GM12878 (cell line): Measurements from ENCODE around the gene PRICKLE4. TPM values are rescaled to one million over a fixed set of nuclear protein-coding genes. Genes with fewer than 3 reads are reported as not detected.

Experiments used
- CHD2 ChIP-seq: IDR thresholded peaks from 2 replicates; pipeline ENCODE4 v1.6.1; 2011; ENCODE audit warnings: low read depth, low read length, improper control_type of control experiment, borderline replicate concordance
- CHD4 ChIP-seq: fragments of 200-600 bp; sonication (generic); IDR thresholded peaks from 2 replicates; pipeline ENCODE4 v1.6.1; 2016; ENCODE audit warnings: mild to moderate bottlenecking
- ESRRA ChIP-seq: IDR thresholded peaks from 2 replicates; pipeline ENCODE4 v1.6.1; 2012; ENCODE audit warnings: mild to moderate bottlenecking, low read length, improper control_type of control experiment
- MEF2B ChIP-seq: fragments of 450-650 bp; IDR thresholded peaks from 2 replicates; pipeline ENCODE4 v1.6.1; 2018; ENCODE audit warnings: mild to moderate bottlenecking, moderate library complexity; ENCODE audit not compliant: partially characterized antibody, poor library complexity, severe bottlenecking
- NFXL1 ChIP-seq: fragments of 450-650 bp; IDR thresholded peaks from 2 replicates; pipeline ENCODE4 v1.6.1; 2017; ENCODE audit warnings: antibody characterized with exemption, mild to moderate bottlenecking, borderline replicate concordance
- PAX8 ChIP-seq: fragments of 450-650 bp; IDR thresholded peaks from 2 replicates; pipeline ENCODE4 v1.6.1; 2017; ENCODE audit warnings: mild to moderate bottlenecking, moderate library complexity
- STAT3 ChIP-seq: IDR thresholded peaks from 2 replicates; pipeline ENCODE4 v1.6.1; 2011; ENCODE audit warnings: low read depth, low read length, improper control_type of control experiment
- TBL1XR1 ChIP-seq: IDR thresholded peaks from 2 replicates; pipeline ENCODE4 v1.6.1; 2012; ENCODE audit warnings: low read depth, low read length, improper control_type of control experiment
- ZBED1 ChIP-seq: IDR thresholded peaks from 2 replicates; pipeline ENCODE4 v1.6.1; 2016; ENCODE audit warnings: borderline replicate concordance
- polyA plus RNA-seq, 11 experiments: library from polyadenylated mRNA; depleted of rRNA in 4 of 11; unstranded in 6 of 11; stranded (reverse) in 5 of 11; fragments of >200 nt; fragmentation: Nextera tagmentation in 4 of 11; fragmentation: Illumina TruSeq in 1 of 11; extraction: Ambion mirVana in 4 of 11; extraction: Trizol in 1 of 11; gene quantifications; 1 replicate in 1 of 11; 2 replicates in 10 of 11; pipeline versions ENCODE4 v1.2.1 to v1.2.3, GENCODE V29; 2011 to 2016; ENCODE audit warnings: inconsistent platforms in 2 of 11, missing spikeins in 2 of 11, low read depth in 1 of 11
- total RNA-seq, 4 experiments: library from RNA; depleted of rRNA in 3 of 4; stranded (reverse); fragments of >200 nt in 3 of 4; fragmentation: Illumina TruSeq in 1 of 4; extraction: Trizol in 1 of 4; gene quantifications; 2 replicates each; pipeline versions ENCODE4 v1.2.1 to v1.2.3, GENCODE V29; 2013 to 2021
- TF ChIP-seq, protein P1 (sequence below): IDR thresholded peaks from 2 replicates; pipeline ENCODE4 v1.6.1; 2012; ENCODE audit warnings: mild to moderate bottlenecking, low read depth, low read length
- TF ChIP-seq, protein P2 (sequence below): fragments of 450-650 bp; formaldehyde crosslinking; IDR thresholded peaks from 2 replicates; pipeline ENCODE4 v1.4.0; 2020; ENCODE audit warnings: mild to moderate bottlenecking, moderate library complexity
- TF ChIP-seq, protein P3 (sequence below): fragments of 450-650 bp; IDR thresholded peaks from 2 replicates; pipeline ENCODE4 v1.6.1; 2018; ENCODE audit warnings: borderline replicate concordance, mild to moderate bottlenecking; ENCODE audit not compliant: partially characterized antibody
- TF ChIP-seq, protein P4 (sequence below): IDR thresholded peaks from 2 replicates; pipeline ENCODE4 v1.6.1; 2012; ENCODE audit warnings: low read length, inconsistent platforms
- TF ChIP-seq, protein P5 (sequence below): fragments of 450-650 bp; IDR thresholded peaks from 2 replicates; pipeline ENCODE4 v1.6.1; 2017; ENCODE audit warnings: low read depth, mild to moderate bottlenecking, moderate library complexity

Gene PRICKLE4
- total and polyA plus RNA-seq, 10 of the 15 experiments (the other 5 are each of a cell fraction or from before 2014, with no cell fraction given) = 0.33 to 0.85 (median 0.35) TPM; not detected in 7

DNA sequence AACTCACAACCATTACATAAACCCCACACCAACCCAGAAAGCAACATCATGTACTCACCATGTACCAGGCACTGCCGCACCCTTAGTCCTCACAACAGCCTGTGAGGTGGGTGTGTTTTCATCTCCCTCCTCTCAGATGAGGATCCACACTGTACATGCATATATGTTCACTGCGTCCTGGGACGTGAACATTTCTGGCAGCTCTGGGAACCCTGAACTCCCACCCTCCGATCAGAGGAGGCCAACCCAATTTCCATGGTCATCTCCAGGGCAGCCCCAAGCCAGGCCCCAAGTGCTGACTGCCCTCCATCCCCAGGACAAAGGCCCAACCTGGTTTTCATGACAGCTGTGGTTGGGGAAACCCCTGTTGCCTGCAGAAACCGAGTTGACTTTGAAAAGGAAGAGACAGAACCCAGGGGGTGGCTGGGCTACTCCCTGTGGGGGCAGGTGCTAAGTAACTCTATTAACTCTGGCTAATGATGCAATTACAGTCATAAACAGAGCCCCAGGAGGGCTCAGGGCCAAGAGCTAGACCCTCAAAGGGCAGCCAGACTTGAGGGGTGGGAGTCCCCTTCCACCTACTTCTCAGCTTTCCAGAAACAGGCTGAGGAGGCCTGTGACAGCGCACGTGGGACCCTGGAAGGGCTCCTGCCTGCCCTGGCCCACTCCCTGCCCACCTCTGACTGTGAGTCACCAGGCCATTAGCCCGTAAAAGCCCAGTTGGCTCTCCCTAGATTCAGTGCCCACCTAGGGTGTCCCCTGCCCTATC, 47.8 kb upstream of the PRICKLE4 start (continued):
- 0 out of 2 replicates have a peak, but pooled peaks have one; percentile 66 for TF ChIP-seq TBL1XR1
- TF ChIP-seq CHD4 = no peak
- TF ChIP-seq MEF2B = peak; percentile 84
- no peak for TF ChIP-seq PAX8
- no peak for TF ChIP-seq STAT3
- TF ChIP-seq, protein P1, sequence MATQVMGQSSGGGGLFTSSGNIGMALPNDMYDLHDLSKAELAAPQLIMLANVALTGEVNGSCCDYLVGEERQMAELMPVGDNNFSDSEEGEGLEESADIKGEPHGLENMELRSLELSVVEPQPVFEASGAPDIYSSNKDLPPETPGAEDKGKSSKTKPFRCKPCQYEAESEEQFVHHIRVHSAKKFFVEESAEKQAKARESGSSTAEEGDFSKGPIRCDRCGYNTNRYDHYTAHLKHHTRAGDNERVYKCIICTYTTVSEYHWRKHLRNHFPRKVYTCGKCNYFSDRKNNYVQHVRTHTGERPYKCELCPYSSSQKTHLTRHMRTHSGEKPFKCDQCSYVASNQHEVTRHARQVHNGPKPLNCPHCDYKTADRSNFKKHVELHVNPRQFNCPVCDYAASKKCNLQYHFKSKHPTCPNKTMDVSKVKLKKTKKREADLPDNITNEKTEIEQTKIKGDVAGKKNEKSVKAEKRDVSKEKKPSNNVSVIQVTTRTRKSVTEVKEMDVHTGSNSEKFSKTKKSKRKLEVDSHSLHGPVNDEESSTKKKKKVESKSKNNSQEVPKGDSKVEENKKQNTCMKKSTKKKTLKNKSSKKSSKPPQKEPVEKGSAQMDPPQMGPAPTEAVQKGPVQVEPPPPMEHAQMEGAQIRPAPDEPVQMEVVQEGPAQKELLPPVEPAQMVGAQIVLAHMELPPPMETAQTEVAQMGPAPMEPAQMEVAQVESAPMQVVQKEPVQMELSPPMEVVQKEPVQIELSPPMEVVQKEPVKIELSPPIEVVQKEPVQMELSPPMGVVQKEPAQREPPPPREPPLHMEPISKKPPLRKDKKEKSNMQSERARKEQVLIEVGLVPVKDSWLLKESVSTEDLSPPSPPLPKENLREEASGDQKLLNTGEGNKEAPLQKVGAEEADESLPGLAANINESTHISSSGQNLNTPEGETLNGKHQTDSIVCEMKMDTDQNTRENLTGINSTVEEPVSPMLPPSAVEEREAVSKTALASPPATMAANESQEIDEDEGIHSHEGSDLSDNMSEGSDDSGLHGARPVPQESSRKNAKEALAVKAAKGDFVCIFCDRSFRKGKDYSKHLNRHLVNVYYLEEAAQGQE = no peak
- peak; percentile 27; the same call in 1 of the 2 replicates for TF ChIP-seq CHD2
- TF ChIP-seq ZBED1 = peak; percentile 68; the same call in 1 of the 2 replicates
- TF ChIP-seq, protein P2, sequence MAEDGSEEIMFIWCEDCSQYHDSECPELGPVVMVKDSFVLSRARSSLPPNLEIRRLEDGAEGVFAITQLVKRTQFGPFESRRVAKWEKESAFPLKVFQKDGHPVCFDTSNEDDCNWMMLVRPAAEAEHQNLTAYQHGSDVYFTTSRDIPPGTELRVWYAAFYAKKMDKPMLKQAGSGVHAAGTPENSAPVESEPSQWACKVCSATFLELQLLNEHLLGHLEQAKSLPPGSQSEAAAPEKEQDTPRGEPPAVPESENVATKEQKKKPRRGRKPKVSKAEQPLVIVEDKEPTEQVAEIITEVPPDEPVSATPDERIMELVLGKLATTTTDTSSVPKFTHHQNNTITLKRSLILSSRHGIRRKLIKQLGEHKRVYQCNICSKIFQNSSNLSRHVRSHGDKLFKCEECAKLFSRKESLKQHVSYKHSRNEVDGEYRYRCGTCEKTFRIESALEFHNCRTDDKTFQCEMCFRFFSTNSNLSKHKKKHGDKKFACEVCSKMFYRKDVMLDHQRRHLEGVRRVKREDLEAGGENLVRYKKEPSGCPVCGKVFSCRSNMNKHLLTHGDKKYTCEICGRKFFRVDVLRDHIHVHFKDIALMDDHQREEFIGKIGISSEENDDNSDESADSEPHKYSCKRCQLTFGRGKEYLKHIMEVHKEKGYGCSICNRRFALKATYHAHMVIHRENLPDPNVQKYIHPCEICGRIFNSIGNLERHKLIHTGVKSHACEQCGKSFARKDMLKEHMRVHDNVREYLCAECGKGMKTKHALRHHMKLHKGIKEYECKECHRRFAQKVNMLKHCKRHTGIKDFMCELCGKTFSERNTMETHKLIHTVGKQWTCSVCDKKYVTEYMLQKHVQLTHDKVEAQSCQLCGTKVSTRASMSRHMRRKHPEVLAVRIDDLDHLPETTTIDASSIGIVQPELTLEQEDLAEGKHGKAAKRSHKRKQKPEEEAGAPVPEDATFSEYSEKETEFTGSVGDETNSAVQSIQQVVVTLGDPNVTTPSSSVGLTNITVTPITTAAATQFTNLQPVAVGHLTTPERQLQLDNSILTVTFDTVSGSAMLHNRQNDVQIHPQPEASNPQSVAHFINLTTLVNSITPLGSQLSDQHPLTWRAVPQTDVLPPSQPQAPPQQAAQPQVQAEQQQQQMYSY (CRISPR knock-in tag) = no peak
- TF ChIP-seq, protein P3, sequence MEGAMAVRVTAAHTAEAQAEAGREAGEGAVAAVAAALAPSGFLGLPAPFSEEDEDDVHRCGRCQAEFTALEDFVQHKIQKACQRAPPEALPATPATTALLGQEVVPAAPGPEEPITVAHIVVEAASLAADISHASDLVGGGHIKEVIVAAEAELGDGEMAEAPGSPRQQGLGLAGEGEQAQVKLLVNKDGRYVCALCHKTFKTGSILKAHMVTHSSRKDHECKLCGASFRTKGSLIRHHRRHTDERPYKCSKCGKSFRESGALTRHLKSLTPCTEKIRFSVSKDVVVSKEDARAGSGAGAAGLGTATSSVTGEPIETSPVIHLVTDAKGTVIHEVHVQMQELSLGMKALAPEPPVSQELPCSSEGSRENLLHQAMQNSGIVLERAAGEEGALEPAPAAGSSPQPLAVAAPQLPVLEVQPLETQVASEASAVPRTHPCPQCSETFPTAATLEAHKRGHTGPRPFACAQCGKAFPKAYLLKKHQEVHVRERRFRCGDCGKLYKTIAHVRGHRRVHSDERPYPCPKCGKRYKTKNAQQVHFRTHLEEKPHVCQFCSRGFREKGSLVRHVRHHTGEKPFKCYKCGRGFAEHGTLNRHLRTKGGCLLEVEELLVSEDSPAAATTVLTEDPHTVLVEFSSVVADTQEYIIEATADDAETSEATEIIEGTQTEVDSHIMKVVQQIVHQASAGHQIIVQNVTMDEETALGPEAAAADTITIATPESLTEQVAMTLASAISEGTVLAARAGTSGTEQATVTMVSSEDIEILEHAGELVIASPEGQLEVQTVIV = no peak
- no peak for TF ChIP-seq NFXL1
- TF ChIP-seq, protein P4, sequence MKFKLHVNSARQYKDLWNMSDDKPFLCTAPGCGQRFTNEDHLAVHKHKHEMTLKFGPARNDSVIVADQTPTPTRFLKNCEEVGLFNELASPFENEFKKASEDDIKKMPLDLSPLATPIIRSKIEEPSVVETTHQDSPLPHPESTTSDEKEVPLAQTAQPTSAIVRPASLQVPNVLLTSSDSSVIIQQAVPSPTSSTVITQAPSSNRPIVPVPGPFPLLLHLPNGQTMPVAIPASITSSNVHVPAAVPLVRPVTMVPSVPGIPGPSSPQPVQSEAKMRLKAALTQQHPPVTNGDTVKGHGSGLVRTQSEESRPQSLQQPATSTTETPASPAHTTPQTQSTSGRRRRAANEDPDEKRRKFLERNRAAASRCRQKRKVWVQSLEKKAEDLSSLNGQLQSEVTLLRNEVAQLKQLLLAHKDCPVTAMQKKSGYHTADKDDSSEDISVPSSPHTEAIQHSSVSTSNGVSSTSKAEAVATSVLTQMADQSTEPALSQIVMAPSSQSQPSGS = no peak
- TF ChIP-seq ESRRA = 0 out of 2 replicates have a peak, but pooled peaks have one; percentile 67
- TF ChIP-seq, protein P5, sequence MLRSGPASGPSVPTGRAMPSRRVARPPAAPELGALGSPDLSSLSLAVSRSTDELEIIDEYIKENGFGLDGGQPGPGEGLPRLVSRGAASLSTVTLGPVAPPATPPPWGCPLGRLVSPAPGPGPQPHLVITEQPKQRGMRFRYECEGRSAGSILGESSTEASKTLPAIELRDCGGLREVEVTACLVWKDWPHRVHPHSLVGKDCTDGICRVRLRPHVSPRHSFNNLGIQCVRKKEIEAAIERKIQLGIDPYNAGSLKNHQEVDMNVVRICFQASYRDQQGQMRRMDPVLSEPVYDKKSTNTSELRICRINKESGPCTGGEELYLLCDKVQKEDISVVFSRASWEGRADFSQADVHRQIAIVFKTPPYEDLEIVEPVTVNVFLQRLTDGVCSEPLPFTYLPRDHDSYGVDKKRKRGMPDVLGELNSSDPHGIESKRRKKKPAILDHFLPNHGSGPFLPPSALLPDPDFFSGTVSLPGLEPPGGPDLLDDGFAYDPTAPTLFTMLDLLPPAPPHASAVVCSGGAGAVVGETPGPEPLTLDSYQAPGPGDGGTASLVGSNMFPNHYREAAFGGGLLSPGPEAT = peak; percentile 93
